HepG2 (cell line): ENCODE results near the gene PHIP. TPM values are rescaled to one million over a fixed set of nuclear protein-coding genes. Genes with fewer than 3 reads are reported as not detected.
A peak's percentile ranks its signal among the peaks of the same experiment; 100 is the strongest.

Experiments used
- AHR ChIP-seq: IDR thresholded peaks from 2 replicates; pipeline ENCODE4 v1.6.1; 2018; ENCODE audit warnings: missing genetic modification reagents, missing compliant biosample characterization
- AKAP8 ChIP-seq: sonication (generic); formaldehyde crosslinking; IDR thresholded peaks from 2 replicates; pipeline ENCODE4 v1.5.1; 2020; ENCODE audit warnings: mild to moderate bottlenecking, missing genetic modification reagents
- ATF4 ChIP-seq, 2 experiments: fragments of 450-650 bp in 1 of 2; sonication (generic) in 1 of 2; formaldehyde crosslinking; IDR thresholded peaks; 2 replicates each; pipeline versions ENCODE4 v1.5.0 to v1.8.0; 2020 to 2022; ENCODE audit warnings: mild to moderate bottlenecking in 1 of 2, missing genetic modification reagents in 1 of 2
- ERF ChIP-seq: IDR thresholded peaks from 2 replicates; pipeline ENCODE4 v1.6.1; 2018; ENCODE audit warnings: missing biosample characterization, missing genetic modification reagents
- KMT2A ChIP-seq: sonication (generic); formaldehyde crosslinking; IDR thresholded peaks from 2 replicates; pipeline ENCODE4 v1.4.0; 2020; ENCODE audit warnings: missing genetic modification reagents
- MAZ ChIP-seq, 2 experiments: sonication (generic) in 1 of 2; formaldehyde crosslinking in 1 of 2; IDR thresholded peaks; 2 replicates each; pipeline versions ENCODE4 v1.5.0 to v1.6.1; 2012 to 2020; ENCODE audit warnings: low read depth in 2 of 2, mild to moderate bottlenecking in 2 of 2, borderline replicate concordance in 1 of 2, improper control_type of control experiment in 1 of 2, low read length in 1 of 2, missing genetic modification reagents in 1 of 2, moderate library complexity in 1 of 2
- MBD4 ChIP-seq: IDR thresholded peaks from 2 replicates; pipeline ENCODE4 v1.6.1; 2012; ENCODE audit warnings: low read length, inconsistent platforms, borderline replicate concordance
- MEF2D ChIP-seq: sonication (generic); formaldehyde crosslinking; IDR thresholded peaks from 2 replicates; pipeline ENCODE4 v1.5.1; 2020; ENCODE audit warnings: mild to moderate bottlenecking, missing genetic modification reagents
- MYPOP ChIP-seq: sonication (generic); formaldehyde crosslinking; IDR thresholded peaks from 2 replicates; pipeline ENCODE4 v1.8.1; 2023; ENCODE audit warnings: mild to moderate bottlenecking, moderate library complexity, missing genetic modification reagents
- NFATC3 ChIP-seq: sonication (generic); formaldehyde crosslinking; IDR thresholded peaks from 2 replicates; pipeline ENCODE4 v1.5.1; 2020; ENCODE audit warnings: mild to moderate bottlenecking, missing genetic modification reagents
- PHF8 ChIP-seq: sonication (generic); formaldehyde crosslinking; IDR thresholded peaks from 2 replicates; pipeline ENCODE4 v1.5.0; 2020; ENCODE audit warnings: missing genetic modification reagents
- PLRG1 ChIP-seq: fragments of 450-650 bp; conservative IDR thresholded peaks from 2 replicates; pipeline ENCODE4 v1.6.1; 2016
- POLR2A ChIP-seq, 2 experiments: IDR thresholded peaks; 2 replicates each; pipeline ENCODE4 v1.6.1; 2011; ENCODE audit warnings: low read depth in 2 of 2, low read length in 2 of 2, mild to moderate bottlenecking in 1 of 2, moderate library complexity in 1 of 2; ENCODE audit not compliant: insufficient read depth in 1 of 2
- RBFOX2 ChIP-seq: fragments of 200-400 bp; formaldehyde crosslinking; IDR thresholded peaks from 2 replicates; pipeline ENCODE4 v1.6.1; 2017; ENCODE audit warnings: low read depth, mild to moderate bottlenecking, low read length
- TAF1 ChIP-seq: sonication (generic); formaldehyde crosslinking; IDR thresholded peaks from 2 replicates; pipeline ENCODE4 v1.4.0; 2020; ENCODE audit warnings: missing genetic modification reagents
- TOE1 ChIP-seq: sonication (generic); formaldehyde crosslinking; IDR thresholded peaks from 2 replicates; pipeline ENCODE4 v1.4.0; 2020; ENCODE audit warnings: mild to moderate bottlenecking, missing genetic modification reagents
- WIZ ChIP-seq: sonication (generic); formaldehyde crosslinking; IDR thresholded peaks from 2 replicates; pipeline ENCODE4 v1.5.1; 2020; ENCODE audit warnings: mild to moderate bottlenecking, missing genetic modification reagents
- ZFP41 ChIP-seq: sonication (generic); formaldehyde crosslinking; IDR thresholded peaks from 2 replicates; pipeline ENCODE4 v1.4.0; 2020; ENCODE audit warnings: mild to moderate bottlenecking, missing genetic modification reagents, borderline replicate concordance
- ZNF263 ChIP-seq: sonication (generic); formaldehyde crosslinking; IDR thresholded peaks from 2 replicates; pipeline ENCODE4 v1.4.0; 2020; ENCODE audit warnings: missing genetic modification reagents
- ZNF44 ChIP-seq: sonication (generic); formaldehyde crosslinking; IDR thresholded peaks from 2 replicates; pipeline ENCODE4 v1.5.1; 2020; ENCODE audit warnings: mild to moderate bottlenecking, missing genetic modification reagents
- ZNF547 ChIP-seq: sonication (generic); formaldehyde crosslinking; IDR thresholded peaks from 2 replicates; pipeline ENCODE4 v1.5.1; 2020; ENCODE audit warnings: mild to moderate bottlenecking, missing genetic modification reagents
- ZNF569 ChIP-seq: sonication (generic); formaldehyde crosslinking; IDR thresholded peaks from 2 replicates; pipeline ENCODE4 v1.5.0; 2020; ENCODE audit warnings: mild to moderate bottlenecking, missing genetic modification reagents, moderate library complexity, borderline replicate concordance
- ZNF615 ChIP-seq: sonication (generic); formaldehyde crosslinking; IDR thresholded peaks from 2 replicates; pipeline ENCODE4 v1.5.0; 2020; ENCODE audit warnings: mild to moderate bottlenecking, missing genetic modification reagents, borderline replicate concordance
- ZNF660 ChIP-seq: sonication (generic); formaldehyde crosslinking; IDR thresholded peaks from 2 replicates; pipeline ENCODE4 v1.5.1; 2020; ENCODE audit warnings: mild to moderate bottlenecking, low read depth, missing genetic modification reagents, borderline replicate concordance
- ZNF766 ChIP-seq: sonication (generic); formaldehyde crosslinking; IDR thresholded peaks from 2 replicates; pipeline ENCODE4 v1.5.0; 2020; ENCODE audit warnings: missing genetic modification reagents, borderline replicate concordance
- ZNF780A ChIP-seq: sonication (generic); formaldehyde crosslinking; IDR thresholded peaks from 2 replicates; pipeline ENCODE4 v1.8.0; 2022; ENCODE audit warnings: mild to moderate bottlenecking, missing genetic modification reagents, moderate library complexity
- polyA plus RNA-seq, 8 experiments: library from polyadenylated mRNA; depleted of rRNA in 3 of 8; stranded (reverse) in 7 of 8; unstranded in 1 of 8; fragments of >200 nt; fragmentation: Illumina TruSeq in 4 of 8; extraction: Trizol in 4 of 8; gene quantifications; 2 replicates each; pipeline versions ENCODE4 v1.2.1 to v1.2.3, GENCODE V29; 2011 to 2016; ENCODE audit warnings: low read depth in 4 of 8, missing spikeins in 1 of 8, mixed read lengths in 1 of 8; ENCODE audit not compliant: insufficient read depth in 1 of 8
- total RNA-seq, 5 experiments: library from RNA; depleted of rRNA; stranded (reverse); fragments of >200 nt; fragmentation: Illumina TruSeq; extraction: Trizol; gene quantifications; 2 replicates each; pipeline ENCODE4 v1.2.3, GENCODE V29; 2016; ENCODE audit warnings: low read depth in 1 of 5
- TF ChIP-seq, protein P1 (sequence below): sonication (generic); formaldehyde crosslinking; IDR thresholded peaks from 2 replicates; pipeline ENCODE4 v1.8.1; 2022; ENCODE audit warnings: mild to moderate bottlenecking, missing genetic modification reagents
- TF ChIP-seq, protein P2 (sequence below): sonication (generic); formaldehyde crosslinking; IDR thresholded peaks from 2 replicates; pipeline ENCODE4 v1.4.0; 2020; ENCODE audit warnings: missing genetic modification reagents; ENCODE audit errors: not compliant biosample characterization

PHIP gene
- total and polyA plus RNA-seq, 2 of the 13 experiments (the other 11 are each of a cell fraction or from before 2014, with no cell fraction given), result 6.5 to 23.5 TPM

DNA sequence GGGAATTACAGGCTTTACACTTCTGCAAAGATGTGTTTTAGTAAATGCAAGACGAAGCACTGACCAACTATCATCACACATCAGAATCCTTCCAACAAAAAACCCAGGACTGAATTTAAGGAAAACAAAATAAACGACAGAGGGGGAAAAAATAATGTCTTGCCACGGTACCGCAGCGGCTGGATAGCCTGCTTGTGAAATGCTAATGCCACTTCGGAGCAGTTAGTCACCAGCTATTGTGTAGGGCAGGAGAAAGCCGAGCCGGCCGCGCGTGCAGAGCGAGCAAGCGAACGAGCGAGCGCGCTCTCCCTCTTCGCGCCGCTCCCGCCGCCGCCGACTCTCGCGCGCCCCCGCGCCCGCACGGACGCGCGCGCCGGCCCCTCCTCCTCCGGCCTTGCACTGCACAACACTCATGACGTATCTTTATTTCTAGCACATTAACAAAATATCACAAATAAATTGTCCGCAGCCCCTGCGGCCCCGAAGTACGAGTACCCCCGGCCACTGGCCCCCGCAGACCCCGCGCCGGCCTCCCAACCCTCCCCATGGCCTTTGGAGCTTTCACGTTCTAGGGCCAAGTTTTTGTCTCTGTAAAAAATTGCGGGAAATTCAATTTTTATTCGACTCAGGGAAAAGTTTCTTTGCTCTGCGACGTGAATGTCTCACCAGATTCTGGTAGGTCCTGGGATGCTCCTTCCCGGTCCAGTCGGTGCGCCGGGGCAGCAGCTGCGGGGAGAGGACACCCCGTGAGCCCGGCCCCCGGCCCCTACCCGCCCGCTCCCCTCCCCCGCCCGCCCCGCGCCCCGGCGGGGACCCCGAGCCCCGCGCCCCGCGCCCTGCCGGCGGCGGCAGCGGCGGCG, 1.0 kb downstream of the PHIP start (continued):
- TF ChIP-seq TOE1 (CRISPR knock-in tag) (no peak), ZNF569 (CRISPR knock-in tag) (no peak), POLR2A (IDR thresholded peaks at IDR 0.05; ENCODE audit: insufficient read depth in 1 of 2, low read depth in 2 of 2, low read length in 2 of 2) (peak in 1 of 2 experiments; percentile 60; a peak in 2 of 4 replicates), MBD4 (no peak), ZNF547 (no peak), WIZ (no peak), MEF2D (no peak), KMT2A (peak; percentile 91), AKAP8 (no peak), TAF1 (CRISPR knock-in tag) (peak; percentile 48; the same call in 1 of the 2 replicates), ATF4 (CRISPR knock-in tag; IDR thresholded peaks at IDR 0.05) (no peak), ERF (0 out of 2 replicates have a peak, but pooled peaks have one; percentile 32), ZNF263 (no peak), ZFP41 (no peak), RBFOX2 (peak; percentile 83), MYPOP (CRISPR knock-in tag) (no peak), PHF8 (CRISPR knock-in tag) (peak; percentile 53; the same call in 1 of the 2 replicates), ZNF660 (no peak), PLRG1 (no peak), AHR (CRISPR knock-in tag) (no peak), ZNF780A (CRISPR knock-in tag) (no peak), ZNF615 (CRISPR knock-in tag) (no peak), MAZ (IDR thresholded peaks at IDR 0.05; ENCODE audit: borderline replicate concordance, low read depth, low read length) (no peak), MAZ (CRISPR knock-in tag; IDR thresholded peaks at IDR 0.05; ENCODE audit: low read depth) (no peak), ZNF766 (no peak), NFATC3 (CRISPR knock-in tag) (no peak), ZNF44 (no peak)
- TF ChIP-seq, protein P1, sequence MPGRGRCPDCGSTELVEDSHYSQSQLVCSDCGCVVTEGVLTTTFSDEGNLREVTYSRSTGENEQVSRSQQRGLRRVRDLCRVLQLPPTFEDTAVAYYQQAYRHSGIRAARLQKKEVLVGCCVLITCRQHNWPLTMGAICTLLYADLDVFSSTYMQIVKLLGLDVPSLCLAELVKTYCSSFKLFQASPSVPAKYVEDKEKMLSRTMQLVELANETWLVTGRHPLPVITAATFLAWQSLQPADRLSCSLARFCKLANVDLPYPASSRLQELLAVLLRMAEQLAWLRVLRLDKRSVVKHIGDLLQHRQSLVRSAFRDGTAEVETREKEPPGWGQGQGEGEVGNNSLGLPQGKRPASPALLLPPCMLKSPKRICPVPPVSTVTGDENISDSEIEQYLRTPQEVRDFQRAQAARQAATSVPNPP, result no peak
- TF ChIP-seq, protein P2, sequence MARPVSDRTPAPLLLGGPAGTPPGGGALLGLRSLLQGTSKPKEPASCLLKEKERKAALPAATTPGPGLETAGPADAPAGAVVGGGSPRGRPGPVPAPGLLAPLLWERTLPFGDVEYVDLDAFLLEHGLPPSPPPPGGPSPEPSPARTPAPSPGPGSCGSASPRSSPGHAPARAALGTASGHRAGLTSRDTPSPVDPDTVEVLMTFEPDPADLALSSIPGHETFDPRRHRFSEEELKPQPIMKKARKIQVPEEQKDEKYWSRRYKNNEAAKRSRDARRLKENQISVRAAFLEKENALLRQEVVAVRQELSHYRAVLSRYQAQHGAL (CRISPR knock-in tag), result no peak
